Esophagus squamous epithelium (tissue), 4 donors: Measurements from ENCODE around the gene NEDD4L.

Experiments
- POLR2A ChIP-seq, 4 donors: fragments of 450-650 bp; IDR thresholded peaks; one replicate each; pipeline ENCODE4 v1.6.1; 2017; ENCODE audit warnings: antibody characterized with exemption in 4 of 4, mild to moderate bottlenecking in 4 of 4, moderate library complexity in 3 of 4
- TF ChIP-seq, protein P1 (sequence below), 6 experiments: fragments of 450-650 bp in 4 of 6; fragments of 200-600 bp in 2 of 6; sonication (generic) in 2 of 6; IDR thresholded peaks; one replicate each; pipeline ENCODE4 v1.5.1; 2016 to 2019; ENCODE audit warnings: antibody characterized with exemption in 6 of 6, mild to moderate bottlenecking in 4 of 6, moderate library complexity in 4 of 6

DNA sequence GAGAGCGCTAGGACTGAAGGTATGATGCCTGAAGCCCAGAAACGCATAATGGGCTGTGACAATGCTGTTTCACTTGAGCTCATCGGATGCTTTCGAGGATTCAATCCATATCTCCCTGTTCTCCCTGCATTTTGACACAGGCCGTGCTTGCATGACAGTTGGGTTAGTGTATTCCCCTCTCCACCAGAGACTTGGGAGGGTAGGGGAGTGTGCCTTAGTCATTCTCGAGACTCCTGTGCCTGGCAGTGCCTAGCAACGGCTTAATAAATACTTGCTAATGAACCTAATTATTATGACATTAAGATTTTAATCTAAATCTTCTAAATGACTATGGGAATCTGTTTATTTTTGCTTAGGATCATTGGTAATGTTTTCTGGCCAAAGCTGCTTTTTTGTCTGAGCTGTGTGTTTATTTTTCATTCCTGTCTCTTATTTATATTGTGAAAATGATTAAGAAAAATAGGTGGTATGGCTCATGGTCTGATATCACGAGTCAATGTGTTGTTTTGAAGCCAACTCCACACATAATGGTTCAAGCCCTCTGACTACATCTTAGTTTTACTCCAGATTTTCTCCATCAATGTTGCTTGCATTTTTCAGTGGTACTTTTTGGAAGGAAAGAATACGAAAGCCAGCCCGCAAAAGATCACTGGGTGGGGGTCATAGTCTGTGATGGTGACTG is 61.3 kb downstream of the NEDD4L start:
- TF ChIP-seq, protein P1, sequence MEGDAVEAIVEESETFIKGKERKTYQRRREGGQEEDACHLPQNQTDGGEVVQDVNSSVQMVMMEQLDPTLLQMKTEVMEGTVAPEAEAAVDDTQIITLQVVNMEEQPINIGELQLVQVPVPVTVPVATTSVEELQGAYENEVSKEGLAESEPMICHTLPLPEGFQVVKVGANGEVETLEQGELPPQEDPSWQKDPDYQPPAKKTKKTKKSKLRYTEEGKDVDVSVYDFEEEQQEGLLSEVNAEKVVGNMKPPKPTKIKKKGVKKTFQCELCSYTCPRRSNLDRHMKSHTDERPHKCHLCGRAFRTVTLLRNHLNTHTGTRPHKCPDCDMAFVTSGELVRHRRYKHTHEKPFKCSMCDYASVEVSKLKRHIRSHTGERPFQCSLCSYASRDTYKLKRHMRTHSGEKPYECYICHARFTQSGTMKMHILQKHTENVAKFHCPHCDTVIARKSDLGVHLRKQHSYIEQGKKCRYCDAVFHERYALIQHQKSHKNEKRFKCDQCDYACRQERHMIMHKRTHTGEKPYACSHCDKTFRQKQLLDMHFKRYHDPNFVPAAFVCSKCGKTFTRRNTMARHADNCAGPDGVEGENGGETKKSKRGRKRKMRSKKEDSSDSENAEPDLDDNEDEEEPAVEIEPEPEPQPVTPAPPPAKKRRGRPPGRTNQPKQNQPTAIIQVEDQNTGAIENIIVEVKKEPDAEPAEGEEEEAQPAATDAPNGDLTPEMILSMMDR (IDR thresholded peaks at IDR 0.05) = no peak
- no peak for TF ChIP-seq POLR2A (IDR thresholded peaks at IDR 0.05)
